ENCODE measurements around the gene DCUN1D4.

GRCh38 chr4:51850294-51850693 is 7.3 kb downstream of the DCUN1D4 start:
- TF ChIP-seq POLR2A (IDR thresholded peaks at IDR 0.05; ENCODE audit: low read length), result no peak
- no peak for TF ChIP-seq GATA1 (IDR thresholded peaks at IDR 0.05; ENCODE audit: low read depth, low read length)

Measured in erythroblast (primary cell).